Retinal pigment epithelial cell (primary cell): ENCODE data around the gene SUMO1.
"Not testable (repeated sequence)": the region's sequence is repeated elsewhere in the genome, so short reads cannot be mapped to it uniquely, and the experiment has no call there.

Experiments used
- DNase-seq: peaks from one replicate; pipeline ENCODE4 v3.0.0-alpha.2; 2010; ENCODE audit warnings: low read depth
- H3K4me3 ChIP-seq: 2 replicates; pipeline ENCODE4 v1.5.1; 2011; ENCODE audit warnings: mild to moderate bottlenecking, low read length, control low read depth, moderate library complexity
- CTCF ChIP-seq: conservative IDR thresholded peaks from 2 replicates; pipeline ENCODE4 v1.5.1; 2011; ENCODE audit warnings: low read depth, low read length, control low read depth, inconsistent platforms

The SUMO1 gene

GRCh38 chr2:202238234-202239197 is at the start of gene SUMO1:
SUMO1 (minus strand) TSS chr2:202238597; CDS start chr2:202238451, 146 bp downstream.
- H3K4me3 ChIP-seq: peak within 1 kb of the TSS; percentile 97
- peak; percentile 54 for DNase-seq
- no peak for TF ChIP-seq CTCF

GRCh38 chr2:202286595-202286994 is 48.2 kb upstream of the SUMO1 start:
- H3K4me3 ChIP-seq: no peak overlapping the region
- DNase-seq: no peak
- no peak for TF ChIP-seq CTCF

- TF ChIP-seq CTCF: peak; percentile 72
- no peak overlapping the region for H3K4me3 ChIP-seq
- DNase-seq: peak; percentile 38
Observed at GRCh38 chr2:202278944-202279343, 40.5 kb upstream of the SUMO1 start.

- H3K4me3 ChIP-seq: no peak overlapping the region
- peak; percentile 43 for DNase-seq
- no peak for TF ChIP-seq CTCF
Observed at GRCh38 chr2:202278036-202278760, 39.8 kb upstream of the SUMO1 start.

- DNase-seq: not testable (repeated sequence)
Observed at GRCh38 chr2:202276078-202276720, 37.8 kb upstream of the SUMO1 start.

GRCh38 chr2:202270487-202270886 is 32.1 kb upstream of the SUMO1 start:
- H3K4me3 ChIP-seq: no peak overlapping the region
- no peak for TF ChIP-seq CTCF
- no peak for DNase-seq

More at GRCh38 chr2:202276078-202276720, 37.8 kb upstream of the SUMO1 start:
- not testable (repeated sequence) for H3K4me3 ChIP-seq

GRCh38 chr2:202269585-202269984 is 31.2 kb upstream of the SUMO1 start:
- no peak for TF ChIP-seq CTCF
- H3K4me3 ChIP-seq: no peak overlapping the region
- DNase-seq: no peak
